Ectodermal cell (in vitro differentiated cells): Measurements from ENCODE around the gene NAALADL1.
A peak's percentile ranks its signal among the peaks of the same experiment; 100 is the strongest.
"Not testable (repeated sequence)": the region's sequence is repeated elsewhere in the genome, so short reads cannot be mapped to it uniquely, and the experiment has no call there.

ENCODE experiments used
- H3K27ac ChIP-seq: 2 replicates; pipeline ENCODE4 v1.7.0; 2013; ENCODE audit warnings: mild to moderate bottlenecking, low read depth, low read length; ENCODE audit not compliant: insufficient read depth, poor library complexity, severe bottlenecking
- H3K27me3 ChIP-seq: 2 replicates; pipeline ENCODE4 v1.7.0; 2013; ENCODE audit warnings: mild to moderate bottlenecking, low read length; ENCODE audit not compliant: insufficient read depth, control insufficient read depth, poor library complexity, severe bottlenecking
- H3K36me3 ChIP-seq: one replicate; pipeline ENCODE4 v1.7.0; 2013; ENCODE audit warnings: low read length; ENCODE audit not compliant: control insufficient read depth, insufficient read depth
- H3K4me1 ChIP-seq: one replicate; pipeline ENCODE4 v1.7.0; 2013; ENCODE audit warnings: low read length; ENCODE audit not compliant: control insufficient read depth, insufficient read depth
- H3K4me3 ChIP-seq: 2 replicates; pipeline ENCODE4 v1.7.0; 2013; ENCODE audit warnings: low read depth, low read length, control low read depth; ENCODE audit not compliant: insufficient read depth
- H3K9me3 ChIP-seq: 2 replicates; pipeline ENCODE4 v1.7.0; 2013; ENCODE audit warnings: mild to moderate bottlenecking, low read length, moderate library complexity; ENCODE audit not compliant: control insufficient read depth
- WGBS, 2 experiments: methylation state at CpG; one replicate each; pipeline ENCODE4 v1.1.7; 2013; ENCODE audit warnings: missing lambda C conversion rate in 2 of 2; 5-methylcytosine and 5-hydroxymethylcytosine counted together

NAALADL1 gene

GRCh38 chr11:65021003-65021402 is 37.4 kb downstream of the NAALADL1 start:
- no peaks in the 10 kb centered on the region for H3K4me1 ChIP-seq
- WGBS, 2 experiments = 90 to 92% methylated on average over 3 of the region's 3 CpGs
- no peak overlapping the region for H3K4me3 ChIP-seq
- peaks cover 18% of the 10 kb centered on the region for H3K36me3 ChIP-seq
- no peaks in the 10 kb centered on the region for H3K27me3 ChIP-seq
- H3K9me3 ChIP-seq = no peaks in the 10 kb centered on the region
- H3K27ac ChIP-seq = no peak overlapping the region

GRCh38 chr11:65019824-65020223 is 38.5 kb downstream of the NAALADL1 start:
- H3K4me3 ChIP-seq = no peak overlapping the region
- H3K36me3 ChIP-seq = peaks cover 18% of the 10 kb centered on the region
- H3K27ac ChIP-seq = no peak overlapping the region
- peaks cover 5% of the 10 kb centered on the region for H3K4me1 ChIP-seq
- H3K9me3 ChIP-seq = no peaks in the 10 kb centered on the region
- no peaks in the 10 kb centered on the region for H3K27me3 ChIP-seq
- WGBS, 2 experiments = 96 to 99% methylated on average over 7 of the region's 7 CpGs

DNA sequence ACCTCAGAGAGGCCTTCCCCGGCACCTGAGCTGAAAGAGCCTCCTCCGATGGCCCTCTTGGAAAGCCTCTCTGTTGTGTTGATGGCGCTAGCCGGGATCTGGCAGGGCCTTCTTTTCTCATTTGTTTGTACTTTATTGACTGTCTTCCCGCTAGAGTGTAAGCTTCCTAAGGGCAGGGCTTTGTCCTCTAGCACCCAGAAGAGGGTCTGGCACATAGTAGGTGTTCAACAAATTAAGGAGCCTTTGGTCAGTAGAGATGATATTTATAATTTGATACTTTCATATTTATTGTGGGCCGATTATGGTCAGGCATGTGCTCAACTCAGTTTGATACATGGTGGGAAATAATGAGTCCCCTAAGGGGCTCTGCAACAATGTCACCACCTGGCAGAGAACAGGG is 40.4 kb downstream of the NAALADL1 start:
- no peaks in the 10 kb centered on the region for H3K27me3 ChIP-seq
- H3K36me3 ChIP-seq = peaks cover 18% of the 10 kb centered on the region
- H3K27ac ChIP-seq = no peak overlapping the region
- H3K4me3 ChIP-seq = no peak overlapping the region
- H3K4me1 ChIP-seq = peaks cover 5% of the 10 kb centered on the region
- 96% methylated on average over 6 of the region's 6 CpGs for WGBS, 2 experiments
- H3K9me3 ChIP-seq = no peaks in the 10 kb centered on the region

DNA sequence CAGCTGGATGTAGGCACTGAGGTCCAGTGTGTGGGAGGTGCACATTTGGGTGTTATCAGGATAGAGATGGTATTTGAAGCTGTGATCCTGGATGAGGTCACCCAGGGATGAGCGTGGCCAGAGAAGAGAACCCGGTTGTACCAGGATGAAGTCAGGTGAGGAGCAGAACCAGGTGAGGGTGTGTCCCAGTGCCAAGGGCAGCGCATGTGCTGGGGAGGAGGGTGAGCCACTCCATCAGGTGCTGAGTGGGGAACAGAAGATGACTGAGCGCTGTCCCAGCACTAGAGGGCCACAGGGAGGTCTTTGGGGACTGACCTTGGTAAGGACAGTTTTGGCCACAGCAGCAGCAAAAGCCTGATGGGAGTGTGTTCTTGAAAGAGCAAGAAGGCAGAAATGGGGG is 41.6 kb downstream of the NAALADL1 start:
- Histone ChIP-seq H3K36me3 (peaks cover 16% of the 10 kb centered on the region), H3K9me3 (no peaks in the 10 kb centered on the region), H3K4me1 (peaks cover 5% of the 10 kb centered on the region), H3K4me3 (no peak overlapping the region), H3K27me3 (no peaks in the 10 kb centered on the region), H3K27ac (no peak overlapping the region)
- WGBS, 2 experiments = 93 to 94% methylated on average over 4 of the region's 4 CpGs

- H3K27me3 ChIP-seq = no peaks in the 10 kb centered on the region
- WGBS, 2 experiments = 43 to 44% methylated on average over 23 of the region's 23 CpGs
These were observed 43.6 kb downstream of the NAALADL1 start for GRCh38 chr11:65014726-65015227.

GRCh38 chr11:65013888-65014725 is 44.2 kb downstream of the NAALADL1 start, which contains the start of gene ARL2:
Gene ARL2, plus strand, starts transcription at chr11:65014160. Its CDS starts 48 bp downstream, at chr11:65014208.
- peaks cover 5% of the 10 kb centered on the region for H3K4me1 ChIP-seq
- no peaks in the 10 kb centered on the region for H3K9me3 ChIP-seq
- H3K36me3 ChIP-seq = no peaks in the 10 kb centered on the region
- peak within 1 kb of the TSS; percentile 98 for H3K27ac ChIP-seq
- peak within 1 kb of the TSS; percentile 75 for H3K4me3 ChIP-seq
- H3K27me3 ChIP-seq = no peaks in the 10 kb centered on the region
- WGBS, 2 experiments = 0% methylated on average over 96 of the region's 96 CpGs

More at GRCh38 chr11:65014726-65015227, 43.6 kb downstream of the NAALADL1 start:
- Histone ChIP-seq H3K4me1 (peaks cover 5% of the 10 kb centered on the region), H3K4me3 (peak overlapping the region; percentile 75), H3K27ac (peak overlapping the region; percentile 98), H3K36me3 (peaks cover 2% of the 10 kb centered on the region), H3K9me3 (no peaks in the 10 kb centered on the region)

- WGBS, 2 experiments = 19% methylated on average over 22 of the region's 22 CpGs
These were observed 45.0 kb downstream of the NAALADL1 start for GRCh38 chr11:65013130-65013887.

GRCh38 chr11:65008873-65009272 is 49.5 kb downstream of the NAALADL1 start:
- H3K27me3 ChIP-seq = no peaks in the 10 kb centered on the region
- H3K36me3 ChIP-seq = no peaks in the 10 kb centered on the region
- H3K4me3 ChIP-seq = no peak overlapping the region
- WGBS, 2 experiments = 88 to 100% methylated on average over 1 of the region's 2 CpGs
- no peaks in the 10 kb centered on the region for H3K4me1 ChIP-seq
- no peak overlapping the region for H3K27ac ChIP-seq
- no peaks in the 10 kb centered on the region for H3K9me3 ChIP-seq

More at GRCh38 chr11:65013130-65013887, 45.0 kb downstream of the NAALADL1 start:
- peaks cover 5% of the 10 kb centered on the region for H3K4me1 ChIP-seq
- peak overlapping the region; percentile 75 for H3K4me3 ChIP-seq
- no peaks in the 10 kb centered on the region for H3K9me3 ChIP-seq
- H3K27me3 ChIP-seq = no peaks in the 10 kb centered on the region
- peak overlapping the region; percentile 98 for H3K27ac ChIP-seq
- no peaks in the 10 kb centered on the region for H3K36me3 ChIP-seq

- no peaks in the 10 kb centered on the region for H3K9me3 ChIP-seq
- no peak overlapping the region for H3K27ac ChIP-seq
- H3K4me3 ChIP-seq = no peak overlapping the region
- 81 to 82% methylated on average over 7 of the region's 7 CpGs for WGBS, 2 experiments
- no peaks in the 10 kb centered on the region for H3K27me3 ChIP-seq
- no peaks in the 10 kb centered on the region for H3K36me3 ChIP-seq
- H3K4me1 ChIP-seq = no peaks in the 10 kb centered on the region
These were observed 50.3 kb downstream of the NAALADL1 start for GRCh38 chr11:65008016-65008415.

DNA sequence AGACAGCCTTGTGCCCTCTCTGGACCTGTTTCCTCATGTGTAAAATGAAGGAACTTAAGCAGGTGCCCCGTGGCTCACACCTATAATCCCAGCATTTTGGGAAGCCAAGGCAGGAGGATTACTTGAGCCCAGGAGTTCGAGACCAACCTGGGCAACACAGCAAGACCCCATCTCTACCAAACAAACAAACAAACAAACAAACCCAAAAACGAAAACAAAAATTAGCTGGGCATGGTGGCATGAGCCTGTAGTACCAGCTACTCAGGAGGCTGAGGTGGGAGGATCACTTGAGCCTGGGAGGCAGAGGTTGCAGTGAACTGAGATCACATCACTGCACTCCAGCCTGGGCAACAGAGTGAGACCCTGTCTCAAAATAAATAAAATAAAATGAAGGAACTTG is 54.4 kb downstream of the NAALADL1 start:
- WGBS, 2 experiments = 68 to 77% methylated on average over 3 of the region's 3 CpGs
- not testable (repeated sequence) for H3K36me3 ChIP-seq, H3K27ac ChIP-seq, H3K9me3 ChIP-seq, H3K4me1 ChIP-seq, H3K4me3 ChIP-seq, H3K27me3 ChIP-seq
